ENCODE results near the gene BMAL1.

The BMAL1 gene

GRCh38 chr11:13380731-13381130 is 103.1 kb downstream of the BMAL1 start:
- Histone ChIP-seq H4K5ac (ENCODE audit: low read length) (no peak overlapping the region), H4K8ac (ENCODE audit: low read depth, low read length) (no peak overlapping the region), H3K18ac (ENCODE audit: low read length) (no peak overlapping the region), H3K4ac (ENCODE audit: low read depth, low read length) (no peak overlapping the region), H3K79me1 (ENCODE audit: low read length) (no peaks in the 10 kb centered on the region), H3K56ac (ENCODE audit: low read length) (no peak overlapping the region), H3K4me1 (ENCODE audit: control insufficient read depth, low read depth, low read length) (no peaks in the 10 kb centered on the region), H3K36me3 (ENCODE audit: control insufficient read depth, insufficient read depth, low read length) (no peaks in the 10 kb centered on the region), H3K4me2 (ENCODE audit: low read length) (no peak overlapping the region), H2BK5ac (ENCODE audit: low read length) (no peak overlapping the region), H3K4me3 (ENCODE audit: low read length) (no peak overlapping the region), H2BK120ac (ENCODE audit: low read depth, low read length) (no peak overlapping the region), H3K23ac (ENCODE audit: low read length) (no peak overlapping the region), H3K9ac (ENCODE audit: low read length) (no peak overlapping the region), H3K27ac (ENCODE audit: low read depth, low read length) (no peak overlapping the region), H3K27me3 (ENCODE audit: insufficient read depth, low read length, poor library complexity) (no peaks in the 10 kb centered on the region), H3K79me2 (ENCODE audit: control insufficient read depth, insufficient read depth, low read length) (no peaks in the 10 kb centered on the region), H2AK5ac (ENCODE audit: low read length) (no peak overlapping the region), H2BK15ac (replicated peaks; ENCODE audit: low read depth) (no peak overlapping the region)
- no CpG with 5 or more reads among the region's 2 CpGs for WGBS (ENCODE audit: extremely low coverage, insufficient coverage, low lambda C conversion rate)
- DNase-seq: no peak

GRCh38 chr11:13382751-13383150 is 105.2 kb downstream of the BMAL1 start:
- no peak overlapping the region for H2BK15ac ChIP-seq (replicated peaks; ENCODE audit: low read depth)
- H3K27ac ChIP-seq (ENCODE audit: low read depth, low read length): no peak overlapping the region
- no peak overlapping the region for H2BK5ac ChIP-seq (ENCODE audit: low read length)
- H2BK120ac ChIP-seq (ENCODE audit: low read depth, low read length): no peak overlapping the region
- H3K4me2 ChIP-seq (ENCODE audit: low read length): no peak overlapping the region
- no peaks in the 10 kb centered on the region for H3K36me3 ChIP-seq (ENCODE audit: control insufficient read depth, insufficient read depth, low read length)
- no CpG with 5 or more reads among the region's 3 CpGs for WGBS (ENCODE audit: extremely low coverage, insufficient coverage, low lambda C conversion rate)
- H3K27me3 ChIP-seq (ENCODE audit: insufficient read depth, low read length, poor library complexity): no peaks in the 10 kb centered on the region
- no peaks in the 10 kb centered on the region for H3K4me1 ChIP-seq (ENCODE audit: control insufficient read depth, low read depth, low read length)
- no peaks in the 10 kb centered on the region for H3K79me1 ChIP-seq (ENCODE audit: low read length)
- no peak for DNase-seq
- H3K23ac ChIP-seq (ENCODE audit: low read length): no peak overlapping the region
- H3K18ac ChIP-seq (ENCODE audit: low read length): no peak overlapping the region
- H2AK5ac ChIP-seq (ENCODE audit: low read length): no peak overlapping the region
- H4K5ac ChIP-seq (ENCODE audit: low read length): no peak overlapping the region
- H3K4me3 ChIP-seq (ENCODE audit: low read length): no peak overlapping the region
- H3K79me2 ChIP-seq (ENCODE audit: control insufficient read depth, insufficient read depth, low read length): no peaks in the 10 kb centered on the region
- H3K9ac ChIP-seq (ENCODE audit: low read length): no peak overlapping the region
- H3K56ac ChIP-seq (ENCODE audit: low read length): no peak overlapping the region
- H4K8ac ChIP-seq (ENCODE audit: low read depth, low read length): no peak overlapping the region
- no peak overlapping the region for H3K4ac ChIP-seq (ENCODE audit: low read depth, low read length)

GRCh38 chr11:13384908-13385640 is 107.5 kb downstream of the BMAL1 start:
- Histone ChIP-seq H2AK5ac (ENCODE audit: low read length) (no peak overlapping the region), H3K4me1 (ENCODE audit: control insufficient read depth, low read depth, low read length) (no peaks in the 10 kb centered on the region), H3K27ac (ENCODE audit: low read depth, low read length) (no peak overlapping the region), H3K79me1 (ENCODE audit: low read length) (no peaks in the 10 kb centered on the region), H3K23ac (ENCODE audit: low read length) (no peak overlapping the region), H3K79me2 (ENCODE audit: control insufficient read depth, insufficient read depth, low read length) (no peaks in the 10 kb centered on the region), H3K56ac (ENCODE audit: low read length) (no peak overlapping the region), H3K4ac (ENCODE audit: low read depth, low read length) (no peak overlapping the region), H2BK5ac (ENCODE audit: low read length) (no peak overlapping the region), H4K8ac (ENCODE audit: low read depth, low read length) (no peak overlapping the region), H3K36me3 (ENCODE audit: control insufficient read depth, insufficient read depth, low read length) (no peaks in the 10 kb centered on the region), H3K9ac (ENCODE audit: low read length) (no peak overlapping the region), H2BK120ac (ENCODE audit: low read depth, low read length) (no peak overlapping the region), H3K18ac (ENCODE audit: low read length) (no peak overlapping the region), H3K4me2 (ENCODE audit: low read length) (no peak overlapping the region), H2BK15ac (replicated peaks; ENCODE audit: low read depth) (no peak overlapping the region), H3K4me3 (ENCODE audit: low read length) (no peak overlapping the region), H4K5ac (ENCODE audit: low read length) (no peak overlapping the region), H3K27me3 (ENCODE audit: insufficient read depth, low read length, poor library complexity) (no peaks in the 10 kb centered on the region)
- no CpG with 5 or more reads among the region's 4 CpGs for WGBS (ENCODE audit: extremely low coverage, insufficient coverage, low lambda C conversion rate)
- DNase-seq: peak; percentile 74

- Histone ChIP-seq H4K5ac (ENCODE audit: low read length) (no peak overlapping the region), H3K56ac (ENCODE audit: low read length) (no peak overlapping the region), H3K4ac (ENCODE audit: low read depth, low read length) (no peak overlapping the region), H3K27me3 (ENCODE audit: insufficient read depth, low read length, poor library complexity) (no peaks in the 10 kb centered on the region), H3K9ac (ENCODE audit: low read length) (no peak overlapping the region), H3K27ac (ENCODE audit: low read depth, low read length) (no peak overlapping the region), H2BK5ac (ENCODE audit: low read length) (no peak overlapping the region), H3K79me2 (ENCODE audit: control insufficient read depth, insufficient read depth, low read length) (no peaks in the 10 kb centered on the region), H3K18ac (ENCODE audit: low read length) (no peak overlapping the region), H3K36me3 (ENCODE audit: control insufficient read depth, insufficient read depth, low read length) (no peaks in the 10 kb centered on the region), H3K23ac (ENCODE audit: low read length) (no peak overlapping the region), H3K79me1 (ENCODE audit: low read length) (no peaks in the 10 kb centered on the region), H3K4me1 (ENCODE audit: control insufficient read depth, low read depth, low read length) (no peaks in the 10 kb centered on the region), H3K4me3 (ENCODE audit: low read length) (no peak overlapping the region), H2BK15ac (replicated peaks; ENCODE audit: low read depth) (no peak overlapping the region), H4K8ac (ENCODE audit: low read depth, low read length) (no peak overlapping the region), H3K4me2 (ENCODE audit: low read length) (no peak overlapping the region), H2AK5ac (ENCODE audit: low read length) (no peak overlapping the region), H2BK120ac (ENCODE audit: low read depth, low read length) (no peak overlapping the region)
- peak; percentile 48 for DNase-seq
- WGBS (ENCODE audit: extremely low coverage, insufficient coverage, low lambda C conversion rate): no CpG with 5 or more reads among the region's 2 CpGs
Measured at GRCh38 chr11:13386567-13386966, 109.0 kb downstream of the BMAL1 start.

GRCh38 chr11:13388741-13389140 is 111.2 kb downstream of the BMAL1 start:
- Histone ChIP-seq H3K4me1 (ENCODE audit: control insufficient read depth, low read depth, low read length) (no peaks in the 10 kb centered on the region), H3K79me1 (ENCODE audit: low read length) (no peaks in the 10 kb centered on the region), H3K27ac (ENCODE audit: low read depth, low read length) (no peak overlapping the region), H3K36me3 (ENCODE audit: control insufficient read depth, insufficient read depth, low read length) (no peaks in the 10 kb centered on the region), H2BK15ac (replicated peaks; ENCODE audit: low read depth) (no peak overlapping the region), H3K4ac (ENCODE audit: low read depth, low read length) (no peak overlapping the region), H2BK5ac (ENCODE audit: low read length) (no peak overlapping the region), H3K18ac (ENCODE audit: low read length) (no peak overlapping the region), H2BK120ac (ENCODE audit: low read depth, low read length) (no peak overlapping the region), H3K79me2 (ENCODE audit: control insufficient read depth, insufficient read depth, low read length) (no peaks in the 10 kb centered on the region), H3K9ac (ENCODE audit: low read length) (no peak overlapping the region), H3K27me3 (ENCODE audit: insufficient read depth, low read length, poor library complexity) (no peaks in the 10 kb centered on the region), H4K5ac (ENCODE audit: low read length) (no peak overlapping the region), H3K4me3 (ENCODE audit: low read length) (no peak overlapping the region), H3K4me2 (ENCODE audit: low read length) (no peak overlapping the region), H2AK5ac (ENCODE audit: low read length) (no peak overlapping the region), H3K56ac (ENCODE audit: low read length) (no peak overlapping the region), H3K23ac (ENCODE audit: low read length) (no peak overlapping the region), H4K8ac (ENCODE audit: low read depth, low read length) (no peak overlapping the region)
- no CpG with 5 or more reads among the region's 5 CpGs for WGBS (ENCODE audit: extremely low coverage, insufficient coverage, low lambda C conversion rate)
- DNase-seq: no peak

GRCh38 chr11:13391217-13391616 is 113.6 kb downstream of the BMAL1 start:
- Histone ChIP-seq H4K8ac (ENCODE audit: low read depth, low read length) (no peak overlapping the region), H2AK5ac (ENCODE audit: low read length) (no peak overlapping the region), H3K27ac (ENCODE audit: low read depth, low read length) (no peak overlapping the region), H3K4me1 (ENCODE audit: control insufficient read depth, low read depth, low read length) (no peaks in the 10 kb centered on the region), H3K56ac (ENCODE audit: low read length) (no peak overlapping the region), H3K4ac (ENCODE audit: low read depth, low read length) (no peak overlapping the region), H2BK5ac (ENCODE audit: low read length) (no peak overlapping the region), H2BK120ac (ENCODE audit: low read depth, low read length) (no peak overlapping the region), H3K4me3 (ENCODE audit: low read length) (no peak overlapping the region), H3K23ac (ENCODE audit: low read length) (no peak overlapping the region), H3K79me1 (ENCODE audit: low read length) (no peaks in the 10 kb centered on the region), H3K9ac (ENCODE audit: low read length) (no peak overlapping the region), H2BK15ac (replicated peaks; ENCODE audit: low read depth) (no peak overlapping the region), H3K4me2 (ENCODE audit: low read length) (no peak overlapping the region), H3K79me2 (ENCODE audit: control insufficient read depth, insufficient read depth, low read length) (no peaks in the 10 kb centered on the region), H4K5ac (ENCODE audit: low read length) (no peak overlapping the region), H3K18ac (ENCODE audit: low read length) (no peak overlapping the region), H3K27me3 (ENCODE audit: insufficient read depth, low read length, poor library complexity) (no peaks in the 10 kb centered on the region), H3K36me3 (ENCODE audit: control insufficient read depth, insufficient read depth, low read length) (no peaks in the 10 kb centered on the region)
- WGBS (ENCODE audit: extremely low coverage, insufficient coverage, low lambda C conversion rate): no CpG with 5 or more reads among the region's 1 CpG
- DNase-seq: no peak

Data from mesendoderm (in vitro differentiated cells).